ENCODE results near the gene CIB4. TPM values are rescaled to one million over a fixed set of nuclear protein-coding genes. Genes with fewer than 3 reads are reported as not detected.

Gene CIB4
- total RNA-seq, 5 donors from 2014 or later (not counting 1 experiment from before 2014, with no cell fraction given), result not detected

GRCh38 chr2:26615860-26616705 is 25.1 kb downstream of the CIB4 start:
- H3K27me3 Mint-ChIP-seq, result peaks cover 7 to 35% of the 10 kb centered on the region in 2 donors
- WGBS (ENCODE audit: insufficient coverage), result 86% methylated on average over 10 of the region's 18 CpGs
- Histone ChIP-seq H3K4me3 (ENCODE audit: control insufficient read depth in 1 of 2, extremely low read depth in 1 of 2, low read length in 1 of 2) (no peak overlapping the region), H3K9me3 (no peaks in the 10 kb centered on the region), H3K27me3 (replicated peaks in 1 of 2; ENCODE audit: control insufficient read depth in 2 of 2, extremely low read depth in 1 of 2, insufficient read depth in 2 of 2, low read length in 1 of 2) (peaks cover 0 to 70% of the 10 kb centered on the region in 2 experiments), H3K36me3 (ENCODE audit: control insufficient read depth in 2 of 2, extremely low read depth in 1 of 2, insufficient read depth in 1 of 2, low read length in 1 of 2) (no peaks in the 10 kb centered on the region), H3K4me1 (ENCODE audit: control insufficient read depth in 1 of 2, extremely low read depth in 1 of 2, insufficient read depth in 2 of 2, low read length in 2 of 2) (peaks cover 0 to 7% of the 10 kb centered on the region in 2 experiments), H3K27ac (ENCODE audit: low read length) (no peak overlapping the region)
- peaks cover 3 to 7% (median 4%) of the 10 kb centered on the region in 3 donors for H3K4me1 Mint-ChIP-seq
- H3K27ac Mint-ChIP-seq, result no peak overlapping the region
- H3K36me3 Mint-ChIP-seq, result no peaks in the 10 kb centered on the region
- DNase-seq (no peak), ATAC-seq (replicated peaks in 1 of 4) (no peak)
- H3K9me3 Mint-ChIP-seq, result no peaks in the 10 kb centered on the region
- ChIA-PET POLR2A (no interaction called here), CTCF (no interaction called here)
- H3K4me3 Mint-ChIP-seq, result no peak overlapping the region

- CTCF ChIA-PET, result no interaction called here
- H3K9me3 ChIP-seq, result no peaks in the 10 kb centered on the region
- H3K36me3 Mint-ChIP-seq, result no peaks in the 10 kb centered on the region
- H3K4me1 Mint-ChIP-seq, result peaks cover 4 to 10% (median 6%) of the 10 kb centered on the region in 3 donors
- no peak overlapping the region for H3K27ac ChIP-seq (ENCODE audit: low read length)
- ATAC-seq (replicated peaks in 1 of 4) (no peak), DNase-seq (no peak)
- H3K27me3 Mint-ChIP-seq, result peaks cover 7 to 35% of the 10 kb centered on the region in 2 donors
- H3K36me3 ChIP-seq (ENCODE audit: control insufficient read depth in 2 of 2, extremely low read depth in 1 of 2, insufficient read depth in 1 of 2, low read length in 1 of 2), result no peaks in the 10 kb centered on the region
- H3K27ac Mint-ChIP-seq, result no peak overlapping the region
- no peaks in the 10 kb centered on the region for H3K9me3 Mint-ChIP-seq
- WGBS (ENCODE audit: insufficient coverage), result 38% methylated on average over 5 of the region's 10 CpGs
- no peak overlapping the region for H3K4me3 ChIP-seq (ENCODE audit: control insufficient read depth in 1 of 2, extremely low read depth in 1 of 2, low read length in 1 of 2)
- peaks cover 0 to 70% of the 10 kb centered on the region in 2 experiments for H3K27me3 ChIP-seq (replicated peaks in 1 of 2; ENCODE audit: control insufficient read depth in 2 of 2, extremely low read depth in 1 of 2, insufficient read depth in 2 of 2, low read length in 1 of 2)
- H3K4me3 Mint-ChIP-seq, result no peak overlapping the region
- POLR2A ChIA-PET, result no interaction called here
- H3K4me1 ChIP-seq (ENCODE audit: control insufficient read depth in 1 of 2, extremely low read depth in 1 of 2, insufficient read depth in 2 of 2, low read length in 2 of 2), result peaks cover 0 to 9% of the 10 kb centered on the region in 2 experiments
These were observed 25.8 kb downstream of the CIB4 start for GRCh38 chr2:26615336-26615859.

- no peak overlapping the region for H3K27ac Mint-ChIP-seq
- ChIA-PET CTCF (no interaction called here), POLR2A (no interaction called here)
- H3K4me1 Mint-ChIP-seq, result peaks cover 13 to 16% (median 15%) of the 10 kb centered on the region in 3 donors
- Histone ChIP-seq H3K4me3 (ENCODE audit: control insufficient read depth in 1 of 2, extremely low read depth in 1 of 2, low read length in 1 of 2) (no peak overlapping the region), H3K27me3 (replicated peaks in 1 of 2; ENCODE audit: control insufficient read depth in 2 of 2, extremely low read depth in 1 of 2, insufficient read depth in 2 of 2, low read length in 1 of 2) (peaks cover 0 to 66% of the 10 kb centered on the region in 2 experiments), H3K27ac (ENCODE audit: low read length) (no peak overlapping the region), H3K36me3 (ENCODE audit: control insufficient read depth in 2 of 2, extremely low read depth in 1 of 2, insufficient read depth in 1 of 2, low read length in 1 of 2) (no peaks in the 10 kb centered on the region), H3K9me3 (no peaks in the 10 kb centered on the region), H3K4me1 (ENCODE audit: control insufficient read depth in 1 of 2, extremely low read depth in 1 of 2, insufficient read depth in 2 of 2, low read length in 2 of 2) (peaks cover 5 to 18% of the 10 kb centered on the region in 2 experiments)
- H3K4me3 Mint-ChIP-seq, result no peak overlapping the region
- no peaks in the 10 kb centered on the region for H3K36me3 Mint-ChIP-seq
- H3K27me3 Mint-ChIP-seq, result peaks cover 7 to 32% of the 10 kb centered on the region in 2 donors
- WGBS (ENCODE audit: insufficient coverage), result 74% methylated on average over 11 of the region's 18 CpGs
- H3K9me3 Mint-ChIP-seq, result no peaks in the 10 kb centered on the region
- DNase-seq, result no peak
- ATAC-seq (replicated peaks in 1 of 4), result no peak
These were observed 26.7 kb downstream of the CIB4 start for GRCh38 chr2:26614216-26615138.

- ChIA-PET POLR2A (no interaction called here), CTCF (no interaction called here)
- Histone ChIP-seq H3K27me3 (replicated peaks in 1 of 2; ENCODE audit: control insufficient read depth in 2 of 2, extremely low read depth in 1 of 2, insufficient read depth in 2 of 2, low read length in 1 of 2) (peaks cover 0 to 58% of the 10 kb centered on the region in 2 experiments), H3K27ac (ENCODE audit: low read length) (no peak overlapping the region), H3K36me3 (ENCODE audit: control insufficient read depth in 2 of 2, extremely low read depth in 1 of 2, insufficient read depth in 1 of 2, low read length in 1 of 2) (no peaks in the 10 kb centered on the region), H3K4me3 (ENCODE audit: control insufficient read depth in 1 of 2, extremely low read depth in 1 of 2, low read length in 1 of 2) (no peak overlapping the region), H3K9me3 (no peaks in the 10 kb centered on the region), H3K4me1 (ENCODE audit: control insufficient read depth in 1 of 2, extremely low read depth in 1 of 2, insufficient read depth in 2 of 2, low read length in 2 of 2) (peaks cover 14 to 20% of the 10 kb centered on the region in 2 experiments)
- WGBS (ENCODE audit: insufficient coverage), result 80% methylated on average over 11 of the region's 13 CpGs
- DNase-seq (no peak), ATAC-seq (replicated peaks in 1 of 4) (no peak)
- H3K9me3 Mint-ChIP-seq, result no peaks in the 10 kb centered on the region
- H3K4me3 Mint-ChIP-seq, result no peak overlapping the region
- H3K4me1 Mint-ChIP-seq, result peaks cover 19 to 21% (median 20%) of the 10 kb centered on the region in 3 donors
- no peak overlapping the region for H3K27ac Mint-ChIP-seq
- H3K36me3 Mint-ChIP-seq, result no peaks in the 10 kb centered on the region
- peaks cover 7 to 27% of the 10 kb centered on the region in 2 donors for H3K27me3 Mint-ChIP-seq
These were observed 27.6 kb downstream of the CIB4 start for GRCh38 chr2:26613241-26614215.

GRCh38 chr2:26612522-26613240 is 28.5 kb downstream of the CIB4 start:
- no peaks in the 10 kb centered on the region for H3K36me3 ChIP-seq (ENCODE audit: control insufficient read depth in 2 of 2, extremely low read depth in 1 of 2, insufficient read depth in 1 of 2, low read length in 1 of 2)
- Mint-ChIP-seq H3K36me3 (no peaks in the 10 kb centered on the region), H3K4me1 (peaks cover 23 to 29% (median 24%) of the 10 kb centered on the region in 3 donors), H3K4me3 (no peak overlapping the region), H3K9me3 (no peaks in the 10 kb centered on the region), H3K27me3 (peaks cover 7 to 23% of the 10 kb centered on the region in 2 donors), H3K27ac (no peak overlapping the region)
- ATAC-seq (replicated peaks in 1 of 4) (no peak), DNase-seq (no peak)
- 38% methylated on average over 5 of the region's 8 CpGs for WGBS (ENCODE audit: insufficient coverage)
- peaks cover 0 to 52% of the 10 kb centered on the region in 2 experiments for H3K27me3 ChIP-seq (replicated peaks in 1 of 2; ENCODE audit: control insufficient read depth in 2 of 2, extremely low read depth in 1 of 2, insufficient read depth in 2 of 2, low read length in 1 of 2)
- peaks cover 18 to 24% of the 10 kb centered on the region in 2 experiments for H3K4me1 ChIP-seq (ENCODE audit: control insufficient read depth in 1 of 2, extremely low read depth in 1 of 2, insufficient read depth in 2 of 2, low read length in 2 of 2)
- H3K27ac ChIP-seq (ENCODE audit: low read length), result no peak overlapping the region
- H3K9me3 ChIP-seq, result no peaks in the 10 kb centered on the region
- ChIA-PET CTCF (no interaction called here), POLR2A (no interaction called here)
- no peak overlapping the region for H3K4me3 ChIP-seq (ENCODE audit: control insufficient read depth in 1 of 2, extremely low read depth in 1 of 2, low read length in 1 of 2)

All from T-cell (primary cell).